ENCODE data around the gene WSB2. TPM values are rescaled to one million over a fixed set of nuclear protein-coding genes. Genes with fewer than 3 reads are reported as not detected.

Gene WSB2
- total and polyA plus RNA-seq, 10 of the 15 experiments (the other 5 are each of a cell fraction or from before 2014, with no cell fraction given), result 18.3 to 82.6 (median 43.7) TPM

- Histone ChIP-seq H3K9ac (ENCODE audit: control insufficient read depth, insufficient read depth, low read length) (no peak overlapping the region), H3K9me3 (replicated peaks; ENCODE audit: control insufficient read depth, insufficient read depth, low read length) (no peaks in the 10 kb centered on the region; the same call in 2 of the 3 replicates), H3K79me2 (ENCODE audit: control insufficient read depth, insufficient read depth, low read length) (peaks cover 2% of the 10 kb centered on the region), H3K36me3 (ENCODE audit: control insufficient read depth in 2 of 2, insufficient read depth in 2 of 2, low read length in 1 of 2) (peaks cover 0 to 15% of the 10 kb centered on the region in 2 experiments; a peak in 2 of 4 replicates), H3K4me3 (no peak overlapping the region), H4K20me1 (ENCODE audit: control insufficient read depth, insufficient read depth) (no peaks in the 10 kb centered on the region), H3K27me3 (replicated peaks in 1 of 2; ENCODE audit: control insufficient read depth in 2 of 2, insufficient read depth in 2 of 2, low read length in 1 of 2) (no peaks in the 10 kb centered on the region), H2AFZ (ENCODE audit: control insufficient read depth, low read depth, low read length) (no peak overlapping the region), H3K4me2 (ENCODE audit: control insufficient read depth, insufficient read depth) (no peak overlapping the region), H3K27ac (ENCODE audit: control insufficient read depth, insufficient read depth) (no peak overlapping the region), H3K4me1 (ENCODE audit: control insufficient read depth, insufficient read depth, low read length) (no peaks in the 10 kb centered on the region)
- ChIA-PET RAD21 (ENCODE audit: unreplicated experiment) (no interaction called here), POLR2A (no interaction called here), CTCF (interaction anchor here (0.7 to 1.5 kb wide), 3 partner anchors 16 to 265 kb away, joined by 3 read pairs; no protein-coding TSS in a partner anchor), SMC1A (ENCODE audit: uncharacterized antibody, unreplicated experiment) (no interaction called here)
- FAIRE-seq (no peak), DNase-seq (ENCODE audit: low read depth, low spot score) (no peak), ATAC-seq (no peak)
- TF ChIP-seq CEBPZ (IDR thresholded peaks at IDR 0.05; ENCODE audit: low read depth, low read length), result no peak
- TF ChIP-seq TCF12 (IDR thresholded peaks at IDR 0.05; ENCODE audit: low read depth, low read length), result no peak
- no peak for TF ChIP-seq ATF7 (IDR thresholded peaks at IDR 0.05; ENCODE audit: low read depth)
- TF ChIP-seq CUX1 (IDR thresholded peaks at IDR 0.05; ENCODE audit: insufficient replicate concordance, low read depth, low read length), result no peak
- intact Hi-C loops (cut with micrococcal nuclease; ENCODE audit: unreplicated experiment), result no loop called here
- in situ Hi-C loops (cut with MboI), result no loop called here
- no TSS peak for BruUV-seq (replicated peaks)
- WGBS (ENCODE audit: insufficient coverage, insufficient replicate concordance, low lambda C conversion rate, missing lambda C conversion rate), result 79% methylated on average over 12 of the region's 12 CpGs
Observed at GRCh38 chr12:118050972-118051910, 9.7 kb downstream of the WSB2 start.
